ENCODE results near the gene APP.

APP gene

DNA sequence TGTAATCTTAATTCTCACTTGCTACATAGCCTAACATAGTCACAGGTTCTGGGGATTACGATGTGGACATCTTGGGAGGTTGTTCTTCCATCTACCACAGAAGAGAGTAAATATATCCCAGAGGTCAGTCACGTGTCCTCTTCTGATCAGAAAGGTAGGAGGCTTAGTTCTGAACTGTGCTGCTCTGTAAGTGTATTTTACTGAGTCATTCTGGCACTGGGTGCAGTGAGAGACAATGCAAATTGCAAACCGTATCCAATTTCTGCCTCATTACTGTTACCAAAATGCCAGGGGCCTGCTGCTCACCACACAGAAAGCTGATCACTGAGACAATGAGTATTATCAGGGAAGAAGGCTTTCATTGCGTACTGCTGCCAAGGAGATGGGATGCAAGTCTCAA, 331.8 kb downstream of the APP start:
- Histone ChIP-seq H3F3A (ENCODE audit: insufficient read depth) (no peaks in the 10 kb centered on the region), H3K27me3 (ENCODE audit: low read length) (no peaks in the 10 kb centered on the region), H4K20me1 (ENCODE audit: low read depth, low read length) (no peaks in the 10 kb centered on the region), H3K4me3 (ENCODE audit: insufficient read depth, low read length, poor library complexity, severe bottlenecking) (no peak overlapping the region), H3K9me2 (replicated peaks; ENCODE audit: insufficient read depth, low read length) (no peaks in the 10 kb centered on the region), H3K9me3 (ENCODE audit: insufficient read depth, low read length) (no peaks in the 10 kb centered on the region), H3K27ac (ENCODE audit: low read depth, low read length) (no peak overlapping the region), H2AFZ (ENCODE audit: low read depth, low read length, severe bottlenecking) (no peak overlapping the region), H3K9ac (ENCODE audit: low read length) (no peak overlapping the region), H3K4me2 (ENCODE audit: low read depth, low read length, poor library complexity, severe bottlenecking) (no peak overlapping the region), H3K36me3 (ENCODE audit: low read length) (no peaks in the 10 kb centered on the region), H3K79me2 (ENCODE audit: insufficient read depth, low read length) (no peaks in the 10 kb centered on the region)
- TF ChIP-seq, protein P1, sequence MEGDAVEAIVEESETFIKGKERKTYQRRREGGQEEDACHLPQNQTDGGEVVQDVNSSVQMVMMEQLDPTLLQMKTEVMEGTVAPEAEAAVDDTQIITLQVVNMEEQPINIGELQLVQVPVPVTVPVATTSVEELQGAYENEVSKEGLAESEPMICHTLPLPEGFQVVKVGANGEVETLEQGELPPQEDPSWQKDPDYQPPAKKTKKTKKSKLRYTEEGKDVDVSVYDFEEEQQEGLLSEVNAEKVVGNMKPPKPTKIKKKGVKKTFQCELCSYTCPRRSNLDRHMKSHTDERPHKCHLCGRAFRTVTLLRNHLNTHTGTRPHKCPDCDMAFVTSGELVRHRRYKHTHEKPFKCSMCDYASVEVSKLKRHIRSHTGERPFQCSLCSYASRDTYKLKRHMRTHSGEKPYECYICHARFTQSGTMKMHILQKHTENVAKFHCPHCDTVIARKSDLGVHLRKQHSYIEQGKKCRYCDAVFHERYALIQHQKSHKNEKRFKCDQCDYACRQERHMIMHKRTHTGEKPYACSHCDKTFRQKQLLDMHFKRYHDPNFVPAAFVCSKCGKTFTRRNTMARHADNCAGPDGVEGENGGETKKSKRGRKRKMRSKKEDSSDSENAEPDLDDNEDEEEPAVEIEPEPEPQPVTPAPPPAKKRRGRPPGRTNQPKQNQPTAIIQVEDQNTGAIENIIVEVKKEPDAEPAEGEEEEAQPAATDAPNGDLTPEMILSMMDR (IDR thresholded peaks at IDR 0.05; ENCODE audit: insufficient read depth, low read length, poor library complexity, severe bottlenecking): no peak
- no peak for TF ChIP-seq EZH2phosphoT487 (conservative IDR thresholded peaks at IDR 0.05; ENCODE audit: low read length)

DNA sequence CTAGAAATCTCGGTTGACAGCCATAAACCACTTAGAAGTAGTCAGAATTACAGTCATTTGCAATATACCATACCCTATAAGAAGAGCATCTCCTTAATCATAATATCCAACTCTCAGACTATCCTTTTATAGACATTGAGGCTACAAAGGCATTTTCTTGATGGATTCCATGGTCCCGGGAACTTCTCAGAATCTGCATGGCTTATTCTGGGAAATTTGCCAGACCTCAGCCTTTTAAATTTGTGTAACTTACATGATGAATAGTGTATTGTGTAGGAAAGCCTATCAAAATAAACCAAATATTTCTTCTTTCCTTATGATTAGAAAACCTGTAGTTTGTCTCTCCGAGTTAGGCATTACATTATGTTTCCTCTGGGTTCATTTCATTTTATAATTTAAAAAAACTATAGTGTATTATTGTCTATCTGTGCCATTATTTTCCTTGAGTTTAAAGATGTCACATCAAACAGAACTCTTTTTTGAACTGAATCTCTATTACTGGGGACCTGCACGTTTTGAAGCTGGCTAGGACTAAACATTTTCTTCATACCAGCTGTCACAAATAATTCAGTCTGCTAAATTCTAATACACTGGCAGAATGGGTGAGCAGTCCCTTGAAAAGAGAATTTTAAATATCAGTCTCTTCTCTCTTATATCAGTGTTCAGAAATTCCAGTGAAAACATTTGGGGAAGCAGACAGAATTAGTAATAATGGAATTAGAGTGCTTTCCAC, 332.9 kb downstream of the APP start:
- H3K27me3 ChIP-seq (ENCODE audit: low read length): no peaks in the 10 kb centered on the region
- no peak overlapping the region for H3K4me2 ChIP-seq (ENCODE audit: low read depth, low read length, poor library complexity, severe bottlenecking)
- no peaks in the 10 kb centered on the region for H3F3A ChIP-seq (ENCODE audit: insufficient read depth)
- H4K20me1 ChIP-seq (ENCODE audit: low read depth, low read length): no peaks in the 10 kb centered on the region
- TF ChIP-seq EZH2phosphoT487 (conservative IDR thresholded peaks at IDR 0.05; ENCODE audit: low read length): no peak
- TF ChIP-seq, protein P1 (IDR thresholded peaks at IDR 0.05; ENCODE audit: insufficient read depth, low read length, poor library complexity, severe bottlenecking): no peak
- H2AFZ ChIP-seq (ENCODE audit: low read depth, low read length, severe bottlenecking): no peak overlapping the region
- H3K36me3 ChIP-seq (ENCODE audit: low read length): no peaks in the 10 kb centered on the region
- no peaks in the 10 kb centered on the region for H3K9me2 ChIP-seq (replicated peaks; ENCODE audit: insufficient read depth, low read length)
- no peaks in the 10 kb centered on the region for H3K79me2 ChIP-seq (ENCODE audit: insufficient read depth, low read length)
- 0 out of 2 replicates have a peak, but pooled peaks cover 5% of the 10 kb centered on the region for H3K9me3 ChIP-seq (ENCODE audit: insufficient read depth, low read length)
- H3K4me3 ChIP-seq (ENCODE audit: insufficient read depth, low read length, poor library complexity, severe bottlenecking): no peak overlapping the region
- H3K27ac ChIP-seq (ENCODE audit: low read depth, low read length): no peak overlapping the region
- no peak overlapping the region for H3K9ac ChIP-seq (ENCODE audit: low read length)

DNA sequence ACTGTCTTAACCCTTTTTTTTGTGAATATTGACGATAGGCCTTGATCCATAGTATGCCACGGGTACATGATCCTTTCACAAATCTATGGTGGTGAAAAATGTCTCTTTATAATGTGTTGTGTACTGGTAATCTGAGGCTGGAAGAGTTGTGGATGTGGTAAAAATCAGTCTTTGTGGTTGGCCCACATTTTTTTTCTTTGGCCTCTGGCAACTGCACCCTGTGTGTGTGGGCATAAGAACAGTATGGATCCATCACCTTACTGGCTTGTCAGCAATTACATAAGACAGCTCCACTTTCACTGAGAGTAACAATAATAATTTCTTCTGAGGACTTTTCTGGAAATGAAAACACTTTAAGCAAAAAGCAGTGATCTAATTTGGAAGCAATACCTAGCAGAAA, 334.2 kb downstream of the APP start:
- Histone ChIP-seq H3K4me2 (ENCODE audit: low read depth, low read length, poor library complexity, severe bottlenecking) (no peak overlapping the region), H3K4me3 (ENCODE audit: insufficient read depth, low read length, poor library complexity, severe bottlenecking) (no peak overlapping the region), H4K20me1 (ENCODE audit: low read depth, low read length) (no peaks in the 10 kb centered on the region), H3K79me2 (ENCODE audit: insufficient read depth, low read length) (no peaks in the 10 kb centered on the region), H3K36me3 (ENCODE audit: low read length) (no peaks in the 10 kb centered on the region), H3K27me3 (ENCODE audit: low read length) (no peaks in the 10 kb centered on the region), H3K9me2 (replicated peaks; ENCODE audit: insufficient read depth, low read length) (no peaks in the 10 kb centered on the region), H3K9ac (ENCODE audit: low read length) (no peak overlapping the region), H3F3A (ENCODE audit: insufficient read depth) (no peaks in the 10 kb centered on the region), H3K9me3 (ENCODE audit: insufficient read depth, low read length) (0 out of 2 replicates have a peak, but pooled peaks cover 6% of the 10 kb centered on the region), H2AFZ (ENCODE audit: low read depth, low read length, severe bottlenecking) (no peak overlapping the region), H3K27ac (ENCODE audit: low read depth, low read length) (no peak overlapping the region)
- TF ChIP-seq EZH2phosphoT487 (conservative IDR thresholded peaks at IDR 0.05; ENCODE audit: low read length): no peak
- TF ChIP-seq, protein P1 (IDR thresholded peaks at IDR 0.05; ENCODE audit: insufficient read depth, low read length, poor library complexity, severe bottlenecking): no peak
